ENCODE results near the gene LRP1B.

DNA sequence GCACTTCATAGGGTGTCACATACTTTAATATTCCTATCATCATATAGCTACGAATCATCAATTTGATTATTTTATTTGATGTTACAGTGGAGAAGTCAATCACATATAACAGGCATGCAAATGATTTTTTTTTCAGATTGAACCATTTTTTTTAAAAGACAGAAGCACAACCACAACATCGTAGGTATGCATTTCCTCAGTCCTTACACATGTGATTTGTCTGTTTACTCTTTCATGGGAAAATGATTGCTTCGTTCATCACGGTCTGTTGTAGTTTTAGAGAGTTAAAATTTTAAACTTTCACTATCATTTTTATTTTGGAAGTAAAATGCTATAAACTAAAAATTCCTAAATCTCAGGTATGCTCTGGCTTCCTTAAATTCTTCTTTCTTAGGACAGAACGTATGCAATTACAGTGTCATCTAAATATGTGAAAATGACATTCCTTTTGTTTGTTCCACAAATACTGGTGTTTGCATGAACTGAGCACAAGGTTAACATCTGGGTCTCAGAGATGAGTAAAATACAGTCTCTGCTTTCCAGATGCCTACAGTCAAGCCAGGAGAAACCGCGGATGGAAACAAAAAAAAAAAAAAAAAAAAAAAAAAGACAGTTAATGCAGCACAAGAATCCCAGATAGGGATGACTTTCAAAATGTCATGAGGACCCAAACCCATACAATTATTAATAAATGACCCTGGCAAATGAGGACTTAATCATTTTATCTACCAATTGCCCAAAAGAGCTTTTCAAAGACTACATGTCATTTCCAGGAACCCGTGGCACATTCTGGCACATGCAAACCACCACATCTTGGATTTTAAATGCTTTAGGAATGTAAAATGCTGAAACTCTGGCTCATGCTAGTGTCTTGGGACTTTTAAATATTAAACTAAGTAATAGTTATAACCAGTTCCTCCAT lies 201.2 kb downstream of the LRP1B start:
- TF ChIP-seq CTCF (IDR thresholded peaks at IDR 0.05; ENCODE audit: low read depth, low read length, missing input control): no peak
- no peak for TF ChIP-seq TAF1 (conservative IDR thresholded peaks at IDR 0.05)
